HG03575 (cell line): ENCODE results near the gene IP6K2.
"Not testable (repeated sequence)": the region's sequence is repeated elsewhere in the genome, so short reads cannot be mapped to it uniquely, and the experiment has no call there.

Experiments used
- ATAC-seq: cut with Tn5 transposase; IDR thresholded peaks from one replicate; pipeline ENCODE4 v1.9.1; 2021; ENCODE audit not compliant: unreplicated experiment, insufficient number of reproducible peaks, low FRiP score; ENCODE audit errors: extremely low read depth

The IP6K2 gene, protein sequence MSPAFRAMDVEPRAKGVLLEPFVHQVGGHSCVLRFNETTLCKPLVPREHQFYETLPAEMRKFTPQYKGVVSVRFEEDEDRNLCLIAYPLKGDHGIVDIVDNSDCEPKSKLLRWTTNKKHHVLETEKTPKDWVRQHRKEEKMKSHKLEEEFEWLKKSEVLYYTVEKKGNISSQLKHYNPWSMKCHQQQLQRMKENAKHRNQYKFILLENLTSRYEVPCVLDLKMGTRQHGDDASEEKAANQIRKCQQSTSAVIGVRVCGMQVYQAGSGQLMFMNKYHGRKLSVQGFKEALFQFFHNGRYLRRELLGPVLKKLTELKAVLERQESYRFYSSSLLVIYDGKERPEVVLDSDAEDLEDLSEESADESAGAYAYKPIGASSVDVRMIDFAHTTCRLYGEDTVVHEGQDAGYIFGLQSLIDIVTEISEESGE

DNA sequence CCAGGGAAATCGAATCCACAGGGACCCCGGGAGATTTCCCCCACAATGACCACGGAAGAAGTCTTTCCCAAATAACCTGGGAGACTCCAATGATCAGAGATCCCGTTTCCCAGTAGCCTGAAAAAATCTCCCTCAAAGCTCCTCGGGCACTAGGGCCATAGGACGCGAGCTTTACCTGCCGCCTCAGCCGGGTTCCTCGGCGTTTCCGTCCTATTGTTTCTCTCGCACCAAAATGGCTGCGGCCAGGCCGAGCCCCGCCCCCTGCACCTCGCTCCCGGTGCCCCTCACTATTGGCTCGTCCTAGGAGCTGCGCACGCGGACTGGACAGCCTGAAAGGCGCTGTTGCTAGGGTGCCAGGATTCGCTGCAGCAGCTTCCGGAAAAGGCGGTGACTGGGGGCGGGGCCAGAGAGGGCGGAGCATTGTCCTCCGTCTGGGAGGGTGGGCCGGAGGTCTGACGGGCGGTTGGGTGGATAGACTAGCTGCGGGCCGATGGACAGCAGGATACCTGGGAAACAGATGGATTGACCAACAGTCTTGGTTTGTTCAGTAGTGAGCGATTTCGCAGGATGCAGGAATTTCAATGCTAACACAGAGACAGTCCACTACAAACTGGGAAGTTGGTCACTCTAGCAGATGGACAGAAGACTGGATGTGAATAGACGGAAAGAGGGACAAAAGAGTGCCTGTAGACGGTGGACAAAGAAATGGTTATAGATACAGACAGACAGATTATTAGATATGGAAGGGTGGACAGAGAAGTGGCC is at the start of gene IP6K2:
TSS of gene IP6K2 (minus strand) at position 240 of the 765 bp plus-strand sequence. CDS start 21,930 bp downstream, outside the sequence.
- ATAC-seq, result peak; percentile 85

DNA sequence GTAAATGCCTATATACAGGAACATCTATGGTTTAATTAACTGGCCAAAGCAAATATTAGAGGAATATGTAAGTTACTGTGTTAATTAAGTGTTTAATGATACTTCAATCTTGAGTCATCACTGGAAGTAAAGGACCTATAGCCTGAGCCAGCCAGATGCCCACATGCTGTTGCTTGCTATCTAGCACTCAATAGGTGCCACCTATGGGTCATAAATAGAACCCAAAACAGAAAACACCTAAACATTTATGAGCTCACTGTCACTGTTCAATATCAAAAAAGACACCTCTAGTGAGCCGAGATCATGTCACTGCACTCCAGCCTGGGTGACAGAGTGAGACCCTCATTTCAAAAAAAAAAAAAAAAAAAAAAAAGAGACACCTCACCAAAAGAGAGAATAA is 48.4 kb upstream of the IP6K2 start:
- no peak for ATAC-seq

DNA sequence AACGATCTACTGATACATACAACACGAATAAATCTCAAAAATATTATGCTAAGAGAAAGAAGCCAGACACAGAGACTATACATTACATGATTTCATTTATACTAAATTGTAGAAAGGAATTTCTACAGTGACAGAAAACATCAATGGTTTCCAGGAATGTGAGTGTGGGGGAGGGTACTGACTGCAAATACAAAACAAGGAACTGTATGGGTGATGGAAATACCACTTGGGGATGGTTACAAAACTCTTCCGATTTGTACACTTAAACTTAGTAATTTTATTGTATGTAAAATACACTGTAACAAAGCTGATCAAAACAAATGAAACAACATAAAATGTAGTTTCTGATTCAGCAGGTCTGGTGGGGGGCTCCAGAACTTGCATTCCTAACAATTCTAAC is 45.8 kb upstream of the IP6K2 start:
- ATAC-seq, result no peak

DNA sequence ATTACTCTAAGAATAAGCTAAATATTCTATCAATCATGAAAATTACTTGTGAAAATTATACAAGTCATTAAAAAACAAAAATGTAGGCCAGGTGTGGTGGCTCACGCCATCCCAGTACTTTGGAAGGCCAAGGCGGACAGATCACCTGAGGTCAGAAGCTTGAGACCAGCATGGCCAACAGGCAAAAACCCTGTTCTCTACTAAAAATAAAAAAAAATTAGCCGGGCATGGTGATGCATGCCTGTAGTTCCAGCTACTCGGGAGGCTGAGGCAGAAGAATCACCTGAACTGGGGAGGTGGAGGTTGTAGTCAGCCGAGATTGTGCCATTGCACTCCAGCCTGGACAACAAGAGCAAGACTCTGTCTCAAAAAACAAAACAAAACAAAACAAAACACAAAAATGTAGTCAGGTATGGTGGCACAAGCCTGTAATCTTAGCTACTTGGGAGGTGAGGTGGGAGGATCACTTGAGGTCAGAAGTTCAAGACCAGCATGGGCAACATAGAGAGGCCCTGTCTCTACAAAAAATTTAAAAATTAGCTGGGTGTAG is 43.0 kb upstream of the IP6K2 start:
- not testable (repeated sequence) for ATAC-seq

DNA sequence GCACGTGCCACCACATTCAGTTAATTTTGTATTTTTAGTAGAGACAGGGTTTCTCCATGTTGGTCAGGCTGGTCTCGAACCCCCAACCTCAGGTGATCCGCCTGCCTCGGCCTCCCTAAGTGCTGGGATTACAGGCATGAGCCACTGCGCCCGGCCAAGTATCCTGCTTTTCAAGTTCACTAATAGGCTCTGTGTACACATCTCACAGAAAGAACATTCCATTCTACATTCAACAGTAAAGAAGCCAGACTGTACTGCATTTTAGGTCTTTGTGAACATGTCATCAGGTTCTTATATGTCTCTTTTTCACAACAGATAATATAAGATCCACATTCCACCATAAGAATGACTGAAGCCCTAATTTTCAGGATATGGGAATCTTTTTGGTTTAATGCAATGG is 42.5 kb upstream of the IP6K2 start:
- ATAC-seq, result not testable (repeated sequence)

DNA sequence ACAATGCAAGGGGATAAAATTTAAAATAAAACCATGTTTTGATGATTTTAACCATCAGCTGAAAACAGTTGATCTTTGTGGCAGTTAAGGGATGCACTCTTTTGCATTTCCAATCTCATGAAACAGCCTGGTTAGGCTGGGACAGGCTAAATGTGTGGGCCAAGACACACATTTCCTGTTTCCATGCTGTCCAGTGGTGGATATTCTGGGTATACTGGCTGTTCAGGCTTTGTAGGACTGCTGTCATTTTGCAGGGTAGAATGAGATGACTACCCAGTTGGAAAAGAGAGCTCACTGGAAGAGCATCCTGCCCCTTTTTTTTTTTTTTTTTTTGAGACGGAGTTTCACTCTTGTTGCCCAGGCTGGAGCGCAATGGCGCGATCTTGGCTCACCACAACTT is 42.0 kb upstream of the IP6K2 start:
- no peak for ATAC-seq

DNA sequence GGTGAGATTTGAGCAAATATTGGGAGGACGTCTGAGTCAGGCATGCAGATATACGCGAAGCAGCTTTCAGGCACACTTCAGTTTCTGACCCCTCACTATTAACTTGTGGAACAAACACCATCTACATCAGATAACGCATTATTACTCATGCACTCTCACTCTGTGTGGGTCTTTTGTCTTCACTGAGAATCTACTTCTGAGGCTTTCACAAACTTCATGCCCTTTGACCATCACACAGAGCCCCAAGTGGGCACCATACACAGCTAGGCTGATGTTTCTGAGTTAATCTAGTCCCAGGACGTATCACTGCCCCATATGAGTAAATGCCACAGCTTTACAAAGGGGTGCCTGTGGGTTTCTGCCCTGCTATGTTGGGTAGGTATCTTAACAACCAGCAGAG is 39.6 kb upstream of the IP6K2 start:
- no peak for ATAC-seq

DNA sequence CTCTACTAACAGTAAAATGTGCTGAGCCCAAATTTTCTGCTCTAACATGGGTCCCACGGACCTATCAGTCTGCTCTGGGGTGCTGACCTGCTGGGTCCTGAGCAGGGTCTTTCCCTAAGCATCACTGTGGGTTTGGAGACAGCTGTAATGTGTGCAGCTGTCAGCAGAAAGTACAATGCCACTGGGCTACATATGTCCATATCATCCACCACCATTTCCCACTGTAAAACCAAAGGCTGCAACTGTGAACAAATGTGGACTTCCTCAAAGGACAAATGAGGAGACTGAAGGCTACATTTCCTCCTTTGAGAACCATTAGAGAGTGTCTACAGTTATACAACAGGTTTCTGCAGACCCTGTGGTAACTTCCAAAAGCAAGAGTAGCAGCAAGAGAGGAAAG is 33.8 kb upstream of the IP6K2 start:
- ATAC-seq, result no peak

DNA sequence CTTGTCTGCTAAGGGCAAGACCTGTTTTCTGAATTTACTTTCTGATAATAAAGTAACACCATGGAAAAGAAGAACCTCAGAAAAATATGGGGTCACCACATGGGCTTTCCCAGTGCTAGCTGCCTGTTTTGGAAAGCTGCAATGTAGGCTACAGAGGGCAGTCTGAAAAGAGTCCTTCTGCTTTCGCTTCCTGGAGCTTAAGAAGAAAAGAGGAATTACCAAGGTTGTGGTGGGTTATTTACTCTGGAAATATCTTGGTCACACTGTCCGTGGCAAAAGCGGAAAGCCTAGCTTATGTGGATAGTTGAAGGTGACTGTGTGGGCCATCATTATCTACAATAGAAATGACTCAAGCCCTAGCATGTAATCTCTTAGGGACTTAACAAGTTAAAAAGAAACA is 31.7 kb upstream of the IP6K2 start:
- ATAC-seq, result no peak

DNA sequence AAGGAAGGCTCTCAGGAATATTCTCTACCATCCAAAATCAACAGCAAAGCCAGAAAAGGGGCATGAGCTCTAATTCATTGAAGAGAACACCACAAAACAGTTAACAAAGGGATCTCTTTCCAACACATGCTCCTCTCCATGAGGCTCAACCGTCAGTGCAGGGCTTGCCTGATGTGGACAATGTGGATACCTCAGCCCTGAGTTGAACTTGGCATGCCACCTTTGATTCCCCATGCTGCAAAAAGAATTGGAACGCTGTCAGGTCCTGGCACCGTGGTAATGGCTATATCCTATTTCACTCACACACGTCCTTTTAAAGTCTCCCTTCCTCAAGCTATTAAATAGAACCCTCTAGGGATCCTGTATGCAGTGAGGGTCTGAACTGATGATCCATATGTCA is 30.7 kb upstream of the IP6K2 start:
- ATAC-seq, result no peak

DNA sequence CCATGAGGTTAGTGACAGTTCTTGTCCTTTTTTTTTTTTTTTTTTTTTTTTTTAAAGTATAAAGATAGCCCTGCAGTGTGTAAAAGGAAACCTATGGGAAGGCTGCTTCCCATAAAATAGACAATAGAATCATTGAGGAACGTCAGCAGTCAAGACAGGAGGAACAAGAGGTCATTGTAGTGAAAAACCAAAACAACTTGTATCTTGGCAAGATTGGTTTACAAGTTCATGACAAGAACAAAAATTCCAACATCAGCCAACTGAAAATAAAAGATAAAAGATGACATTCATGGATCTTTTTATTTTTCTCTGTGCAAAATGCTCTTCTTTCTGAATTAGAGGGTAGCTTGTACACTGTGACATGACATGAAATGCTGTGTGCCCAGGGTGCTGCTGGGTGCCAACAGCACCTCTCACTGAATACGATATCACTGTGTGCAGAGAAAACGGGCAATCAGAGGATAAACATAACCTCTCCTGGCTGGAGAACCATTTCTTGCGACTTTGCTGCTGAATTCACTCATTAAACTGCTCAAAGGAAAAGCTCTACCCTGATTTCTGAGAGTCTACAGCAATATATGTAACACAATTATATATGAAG is 30.1 kb upstream of the IP6K2 start:
- ATAC-seq, result no peak

DNA sequence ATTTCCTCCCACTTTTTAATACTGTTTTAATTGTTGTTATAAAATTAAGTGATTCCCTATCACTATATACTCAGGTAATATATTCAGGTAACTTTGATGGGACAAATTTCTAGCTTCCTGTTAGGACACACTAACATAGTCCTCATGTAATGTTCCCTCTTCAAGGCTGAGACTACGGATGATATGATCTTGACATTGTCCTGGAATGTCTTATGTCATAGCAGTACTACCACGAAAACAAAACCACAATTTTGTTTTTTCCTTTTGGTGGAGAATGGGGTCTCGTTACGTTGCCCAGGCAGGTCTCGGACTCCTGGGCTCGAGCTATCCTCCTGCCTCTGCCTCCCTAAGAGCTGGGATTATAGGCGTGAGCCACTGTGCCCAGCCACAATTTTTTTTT is 26.8 kb upstream of the IP6K2 start:
- ATAC-seq, result no peak

DNA sequence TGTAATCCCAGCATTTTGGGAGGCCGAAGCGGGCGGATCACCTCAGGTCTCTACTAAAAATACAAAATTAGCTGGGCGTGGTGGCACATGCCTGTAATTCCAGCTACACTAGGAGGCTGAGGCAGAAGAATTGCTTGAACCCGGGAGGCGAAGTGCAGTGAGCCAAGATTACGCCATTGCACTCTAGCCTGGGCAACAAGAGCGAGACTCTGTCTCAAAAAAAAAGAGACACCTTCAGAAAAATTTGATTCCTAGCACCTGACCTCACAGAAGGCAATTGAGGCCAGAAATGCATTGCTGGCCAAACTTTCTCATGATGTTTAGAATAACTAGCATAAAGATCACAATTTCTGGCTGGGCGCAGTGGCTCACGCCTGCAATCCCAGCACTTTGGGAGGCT is 24.2 kb upstream of the IP6K2 start:
- not testable (repeated sequence) for ATAC-seq

DNA sequence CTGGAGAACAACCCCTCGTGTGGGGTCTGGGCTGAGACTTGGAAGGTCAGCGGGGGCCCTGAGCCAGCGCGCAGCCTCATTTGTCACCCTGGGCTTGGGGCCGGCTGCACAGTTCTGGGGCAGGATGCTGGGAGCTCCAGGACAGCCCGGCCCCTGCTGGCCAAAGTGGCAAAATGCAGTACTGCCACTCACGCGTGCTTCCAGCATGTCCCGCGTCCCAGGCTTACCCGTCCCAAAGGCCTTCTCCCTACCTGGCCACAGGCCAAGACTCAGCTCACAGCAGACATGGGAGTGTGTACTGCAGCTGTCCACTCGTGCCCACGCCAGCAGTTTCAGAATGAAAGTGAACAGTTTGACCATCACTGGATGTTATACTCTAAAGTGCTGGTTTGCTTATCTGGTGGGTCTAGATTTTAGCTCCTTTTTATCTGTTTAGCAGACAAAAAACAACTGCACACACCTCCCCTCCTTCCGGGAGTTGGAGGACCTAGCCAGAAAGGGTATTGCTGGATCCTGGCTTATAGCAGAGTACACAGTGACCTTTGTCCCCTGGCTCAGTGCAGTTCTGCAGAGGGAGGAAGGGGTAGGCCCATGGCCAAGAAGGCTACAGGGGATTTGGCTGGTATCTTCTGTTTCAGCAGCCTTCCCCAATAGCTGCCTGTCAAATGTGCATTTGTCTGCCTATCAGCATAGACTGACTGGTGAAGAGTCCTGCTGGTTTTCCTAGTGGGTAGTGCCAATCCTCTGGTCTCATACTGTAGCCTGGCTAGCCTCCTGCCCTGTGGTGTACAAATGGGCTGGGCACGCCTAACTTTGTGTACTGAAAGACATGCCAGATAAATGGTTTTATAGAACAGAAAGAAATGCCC is 23.2 kb upstream of the IP6K2 start:
- ATAC-seq, result no peak

DNA sequence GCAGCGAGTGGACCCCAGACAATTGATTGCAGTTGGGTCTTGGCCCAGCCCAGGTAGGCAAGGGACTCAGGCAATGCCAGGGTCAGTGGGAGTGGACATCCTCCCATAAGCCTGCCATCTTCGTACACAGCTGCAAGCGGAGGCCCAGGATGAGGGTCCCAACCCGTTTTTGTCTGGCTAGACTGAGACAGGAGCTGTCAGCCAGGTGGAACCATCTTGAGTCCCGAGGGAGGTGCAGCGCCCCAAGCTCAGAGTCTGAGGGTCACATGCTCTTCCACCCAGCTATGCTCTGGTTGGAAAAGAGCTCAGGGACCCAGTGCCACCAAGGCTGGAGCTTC is 22.6 kb upstream of the IP6K2 start:
- no peak for ATAC-seq

DNA sequence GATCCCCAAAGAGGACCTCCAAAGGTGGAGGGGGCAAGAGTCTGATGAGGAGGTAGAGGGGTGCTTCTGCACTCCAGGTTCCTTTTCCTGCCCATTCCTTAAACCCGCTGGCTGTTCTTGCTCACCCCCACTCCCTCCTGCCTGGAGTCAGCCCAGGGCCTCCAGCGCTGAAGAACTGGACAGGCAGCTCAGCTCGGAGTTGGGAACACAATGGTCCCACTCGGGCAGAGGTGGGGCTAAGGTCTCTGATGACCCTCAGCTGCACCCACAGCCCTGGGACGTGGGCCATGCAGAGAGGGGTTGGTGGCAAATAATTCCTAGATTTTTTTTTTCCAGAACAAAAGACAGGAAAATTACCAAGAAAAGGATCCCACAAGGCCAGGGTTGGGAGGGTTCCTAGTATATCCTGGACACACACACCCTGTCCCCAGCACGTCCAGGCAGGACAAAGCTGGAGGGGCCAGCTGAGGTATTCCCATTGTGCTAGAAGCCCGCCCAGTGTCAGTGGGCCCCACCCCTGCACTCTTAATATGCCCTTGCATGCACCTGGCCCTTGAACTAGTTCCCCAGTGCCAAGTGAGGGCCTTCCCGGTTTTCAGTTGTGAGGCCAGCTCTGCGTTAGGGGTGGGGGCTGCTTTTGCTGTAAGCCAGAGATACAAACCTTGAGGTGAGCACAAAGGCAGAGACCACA is 22.1 kb upstream of the IP6K2 start:
- ATAC-seq, result no peak

DNA sequence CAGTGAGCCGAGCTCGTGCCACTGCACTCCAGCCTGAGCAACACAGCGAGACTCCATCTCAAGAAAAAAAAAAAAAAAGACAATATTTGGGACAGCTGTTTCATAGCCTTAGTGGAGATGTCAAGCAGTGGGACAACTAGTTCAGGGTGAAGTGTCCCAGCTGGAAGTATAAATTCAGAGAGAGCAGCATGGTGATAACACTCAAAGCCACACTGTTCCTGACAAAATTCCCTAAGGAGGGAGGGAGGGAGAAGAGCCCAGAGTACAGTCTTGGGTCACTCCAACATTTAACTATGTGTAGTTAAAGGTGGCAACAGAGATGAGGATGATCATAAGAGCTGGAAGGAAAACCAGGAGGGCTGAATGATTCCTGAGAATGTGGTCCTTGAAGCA is 21.1 kb upstream of the IP6K2 start:
- ATAC-seq, result no peak

DNA sequence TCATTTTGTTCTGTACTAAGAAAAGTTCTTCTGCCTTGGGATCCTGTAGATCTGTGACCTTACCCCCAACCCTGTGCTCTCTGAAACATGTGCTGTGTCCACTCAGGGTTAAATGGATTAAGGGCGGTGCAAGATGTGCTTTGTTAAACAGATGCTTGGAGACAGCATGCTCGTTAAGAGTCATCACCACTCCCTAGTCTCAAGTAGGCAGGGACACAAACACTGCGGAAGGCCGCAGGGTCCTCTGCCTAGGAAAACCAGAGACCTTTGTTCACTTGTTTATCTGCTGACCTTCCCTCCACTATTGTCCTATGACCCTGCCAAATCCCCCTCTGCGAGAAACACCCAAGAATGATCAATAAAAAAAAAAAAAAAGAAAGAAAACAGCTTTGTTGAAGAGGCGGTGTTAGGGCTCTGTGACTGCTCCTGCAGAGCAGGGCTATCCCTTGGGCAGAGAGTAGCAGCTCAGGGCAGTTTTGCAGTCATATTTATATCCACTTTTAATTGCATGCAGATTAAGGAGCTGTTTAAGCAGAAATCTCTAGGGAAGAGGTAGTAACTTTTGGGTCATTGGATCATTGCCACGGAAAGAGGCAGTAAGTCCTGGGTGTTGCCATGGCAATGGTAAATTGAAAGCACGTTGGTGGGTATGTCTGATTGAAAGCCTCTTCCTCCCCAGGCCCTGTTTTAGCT is 18.2 kb upstream of the IP6K2 start:
- not testable (repeated sequence) for ATAC-seq
